NCI-H748 (cell line): ENCODE results near the gene PAFAH1B1.
"Not testable (repeated sequence)": the region's sequence is repeated elsewhere in the genome, so short reads cannot be mapped to it uniquely, and the experiment has no call there.

ENCODE experiments used
- DNase-seq: peaks from one replicate; lab custom pipeline; 2025; ENCODE audit not compliant: unreplicated experiment; lab: John Stamatoyannopoulos, UW

The PAFAH1B1 gene

GRCh38 chr17:2592971-2593820, at the start of gene PAFAH1B1:
TSS of gene PAFAH1B1 (plus strand) at chr17:2593654. CDS start at chr17:2638289, 44,635 bp downstream.
- DNase-seq: peak; percentile 94

- DNase-seq: no peak
Observed at GRCh38 chr17:2545393-2545792, 48.1 kb upstream of the PAFAH1B1 start.

GRCh38 chr17:2547176-2547575, 46.3 kb upstream of the PAFAH1B1 start:
- DNase-seq: no peak

GRCh38 chr17:2548026-2548425, 45.4 kb upstream of the PAFAH1B1 start:
- DNase-seq: not testable (repeated sequence)

- no peak for DNase-seq
Observed at GRCh38 chr17:2549392-2550211, 43.9 kb upstream of the PAFAH1B1 start.

- DNase-seq: no peak
Observed at GRCh38 chr17:2551493-2551892, 42.0 kb upstream of the PAFAH1B1 start.

- DNase-seq: no peak
Observed at GRCh38 chr17:2551928-2552327, 41.5 kb upstream of the PAFAH1B1 start.

GRCh38 chr17:2560658-2561057, 32.8 kb upstream of the PAFAH1B1 start:
- no peak for DNase-seq

- DNase-seq: no peak
Observed at GRCh38 chr17:2562162-2562858, 31.1 kb upstream of the PAFAH1B1 start.

- DNase-seq: no peak
Observed at GRCh38 chr17:2563061-2563460, 30.4 kb upstream of the PAFAH1B1 start.

- DNase-seq: no peak
Observed at GRCh38 chr17:2563543-2563942, 29.9 kb upstream of the PAFAH1B1 start.

- peak; percentile 36 for DNase-seq
Observed at GRCh38 chr17:2564877-2565276, 28.6 kb upstream of the PAFAH1B1 start.

- DNase-seq: no peak
Observed at GRCh38 chr17:2566056-2566455, 27.4 kb upstream of the PAFAH1B1 start.

GRCh38 chr17:2571523-2572303, 21.7 kb upstream of the PAFAH1B1 start:
- DNase-seq: no peak

GRCh38 chr17:2572304-2572609, 21.2 kb upstream of the PAFAH1B1 start:
- not testable (repeated sequence) for DNase-seq

- DNase-seq: no peak
Observed at GRCh38 chr17:2580151-2580550, 13.3 kb upstream of the PAFAH1B1 start.

GRCh38 chr17:2580661-2581060, 12.8 kb upstream of the PAFAH1B1 start:
- DNase-seq: no peak

GRCh38 chr17:2582493-2582892, 11.0 kb upstream of the PAFAH1B1 start:
- DNase-seq: no peak

GRCh38 chr17:2591040-2591640, 2.3 kb upstream of the PAFAH1B1 start:
- no peak for DNase-seq
